Measurements from ENCODE around the gene FGF14.
A peak's percentile ranks its signal among the peaks of the same experiment; 100 is the strongest.

Gene FGF14

DNA sequence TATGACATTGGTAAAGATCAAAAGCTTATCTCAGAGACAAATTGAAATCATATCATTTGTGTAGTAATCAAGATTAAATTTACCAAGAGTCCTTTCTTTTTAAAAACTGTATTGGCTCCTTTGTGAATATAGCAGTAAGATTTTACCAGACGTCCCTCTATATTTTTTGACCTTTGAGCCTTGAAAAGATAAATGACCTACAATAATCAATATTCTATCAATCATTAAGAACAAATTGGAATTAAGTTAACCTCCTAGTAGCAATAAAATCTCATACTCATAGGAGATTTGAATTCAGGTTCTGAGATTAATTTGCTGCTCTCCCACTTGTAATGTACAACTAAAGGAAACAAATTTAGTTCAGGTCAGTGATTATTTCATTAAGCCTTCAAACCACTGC lies 78.3 kb downstream of the FGF14 start:
- FAIRE-seq (no peak), DNase-seq (ENCODE audit: insufficient read length) (no peak)
- TF ChIP-seq TAF1 (IDR thresholded peaks at IDR 0.05; ENCODE audit: borderline replicate concordance, low read depth, low read length) (no peak), POLR2AphosphoS5 (IDR thresholded peaks at IDR 0.05; ENCODE audit: low read depth, low read length) (no peak), POLR2A (IDR thresholded peaks at IDR 0.05; ENCODE audit: low read depth, low read length) (no peak)

DNA sequence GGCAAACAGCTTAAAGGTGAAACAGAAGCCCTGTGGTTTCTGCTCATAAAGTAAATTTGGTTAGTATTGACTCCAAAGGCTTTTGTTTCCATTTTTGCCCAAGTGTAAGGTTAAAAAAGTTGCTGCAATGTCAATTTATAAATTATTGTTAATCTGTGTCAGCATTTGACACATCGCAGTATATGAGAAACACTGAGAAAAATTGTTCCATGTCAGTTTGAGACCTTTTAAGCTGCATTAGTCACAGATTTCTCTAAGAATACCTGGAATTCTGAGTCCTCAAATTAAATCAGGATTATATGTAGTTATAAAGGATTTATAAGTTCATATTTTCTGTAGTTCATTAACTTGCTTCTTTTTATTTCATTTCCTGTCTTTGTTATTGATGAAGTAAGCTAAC lies 78.8 kb downstream of the FGF14 start:
- DNase-seq (ENCODE audit: insufficient read length) (no peak), FAIRE-seq (no peak)
- TF ChIP-seq POLR2A (IDR thresholded peaks at IDR 0.05; ENCODE audit: low read depth, low read length), result no peak
- no peak for TF ChIP-seq TAF1 (IDR thresholded peaks at IDR 0.05; ENCODE audit: borderline replicate concordance, low read depth, low read length)
- TF ChIP-seq POLR2AphosphoS5 (IDR thresholded peaks at IDR 0.05; ENCODE audit: low read depth, low read length), result no peak

DNA sequence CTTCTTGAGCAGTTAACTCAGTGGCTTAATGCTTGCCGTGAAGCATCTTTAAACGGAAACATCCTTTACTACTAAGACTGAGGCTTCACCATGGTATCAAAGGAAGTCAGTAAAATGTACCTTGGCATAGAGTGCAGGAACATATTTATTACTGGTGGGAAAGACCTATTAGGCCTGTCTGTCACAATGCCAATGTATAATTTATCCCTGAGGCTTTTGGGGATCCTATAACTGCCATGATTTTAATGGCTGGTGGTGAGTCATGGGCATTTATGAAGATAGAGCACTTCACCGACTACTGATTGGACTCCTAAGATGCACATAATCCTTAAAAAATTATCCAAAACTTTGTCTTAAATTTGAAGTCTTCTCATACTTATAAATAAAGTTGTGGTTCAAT lies 79.6 kb downstream of the FGF14 start:
- DNase-seq (ENCODE audit: insufficient read length), result no peak
- no peak for TF ChIP-seq POLR2AphosphoS5 (IDR thresholded peaks at IDR 0.05; ENCODE audit: low read depth, low read length)
- no peak for FAIRE-seq

DNA sequence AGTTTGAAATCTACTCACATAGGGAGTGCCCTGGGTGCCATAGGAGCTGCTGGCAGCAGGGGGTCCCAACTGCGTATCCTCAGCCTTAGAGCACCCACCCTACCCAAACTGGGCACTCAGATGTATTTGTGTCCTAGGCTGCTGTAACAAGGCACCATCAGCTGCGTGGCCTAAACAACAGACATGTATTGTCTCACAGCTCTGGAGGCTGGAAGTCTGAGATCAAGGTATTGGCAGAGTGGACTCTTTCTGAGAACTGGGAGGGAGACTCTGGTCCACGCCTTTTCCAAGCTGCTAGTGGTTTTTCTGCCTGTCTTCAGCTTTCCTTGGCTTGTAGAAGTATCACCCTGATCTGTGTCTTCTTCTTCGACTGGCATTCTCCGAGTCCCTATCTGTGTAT lies 83.6 kb downstream of the FGF14 start:
- TF ChIP-seq POLR2A (IDR thresholded peaks at IDR 0.05; ENCODE audit: low read depth, low read length), result no peak
- TF ChIP-seq TAF1 (IDR thresholded peaks at IDR 0.05; ENCODE audit: borderline replicate concordance, low read depth, low read length), result no peak
- TF ChIP-seq POLR2AphosphoS5 (IDR thresholded peaks at IDR 0.05; ENCODE audit: low read depth, low read length), result no peak
- DNase-seq (ENCODE audit: insufficient read length), result no peak
- no peak for FAIRE-seq

DNA sequence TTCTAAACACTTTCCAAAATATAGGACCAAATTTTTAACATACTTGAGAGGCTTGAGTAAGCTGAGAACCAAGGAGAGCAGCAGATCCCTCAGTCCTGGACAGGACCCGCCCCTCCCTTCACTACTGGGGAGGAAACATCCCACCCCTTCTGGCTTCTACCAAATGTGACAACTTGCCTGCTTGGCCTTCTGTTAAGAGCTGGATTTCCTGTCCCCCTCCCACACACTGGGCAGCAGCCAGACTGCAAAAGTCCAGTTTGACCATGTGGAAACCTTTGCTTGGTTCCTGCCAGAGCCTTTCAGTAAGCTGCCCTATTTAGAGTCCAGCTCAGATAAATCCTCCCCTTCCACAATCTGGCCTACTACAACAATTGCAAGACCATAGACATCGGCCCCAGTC lies 84.3 kb downstream of the FGF14 start:
- FAIRE-seq (no peak), DNase-seq (ENCODE audit: insufficient read length) (no peak)
- no peak for TF ChIP-seq POLR2A (IDR thresholded peaks at IDR 0.05; ENCODE audit: low read depth, low read length)
- TF ChIP-seq POLR2AphosphoS5 (IDR thresholded peaks at IDR 0.05; ENCODE audit: low read depth, low read length), result no peak
- TF ChIP-seq TAF1 (IDR thresholded peaks at IDR 0.05; ENCODE audit: borderline replicate concordance, low read depth, low read length), result no peak

DNA sequence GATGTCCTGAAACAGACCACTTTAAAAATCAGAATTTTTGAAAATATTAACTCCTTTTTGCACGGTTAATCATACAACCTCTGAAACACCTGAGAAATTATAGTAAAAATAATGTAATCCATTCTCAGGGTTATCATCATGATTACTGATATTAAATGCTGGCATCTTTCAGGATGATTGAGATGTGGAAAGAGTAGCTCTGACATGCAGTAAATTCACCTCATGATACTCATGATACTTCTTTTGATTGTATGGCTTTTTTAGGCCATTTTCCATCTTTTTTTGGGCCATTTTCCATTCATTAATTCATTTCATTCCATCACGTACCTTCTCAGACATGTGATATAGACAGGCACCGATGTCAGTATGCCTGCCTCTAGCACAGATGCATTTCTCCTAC lies 85.1 kb downstream of the FGF14 start:
- TF ChIP-seq POLR2AphosphoS5 (IDR thresholded peaks at IDR 0.05; ENCODE audit: low read depth, low read length) (no peak), POLR2A (IDR thresholded peaks at IDR 0.05; ENCODE audit: low read depth, low read length) (no peak), TAF1 (IDR thresholded peaks at IDR 0.05; ENCODE audit: borderline replicate concordance, low read depth, low read length) (no peak)
- no peak for FAIRE-seq
- DNase-seq (ENCODE audit: insufficient read length), result no peak

DNA sequence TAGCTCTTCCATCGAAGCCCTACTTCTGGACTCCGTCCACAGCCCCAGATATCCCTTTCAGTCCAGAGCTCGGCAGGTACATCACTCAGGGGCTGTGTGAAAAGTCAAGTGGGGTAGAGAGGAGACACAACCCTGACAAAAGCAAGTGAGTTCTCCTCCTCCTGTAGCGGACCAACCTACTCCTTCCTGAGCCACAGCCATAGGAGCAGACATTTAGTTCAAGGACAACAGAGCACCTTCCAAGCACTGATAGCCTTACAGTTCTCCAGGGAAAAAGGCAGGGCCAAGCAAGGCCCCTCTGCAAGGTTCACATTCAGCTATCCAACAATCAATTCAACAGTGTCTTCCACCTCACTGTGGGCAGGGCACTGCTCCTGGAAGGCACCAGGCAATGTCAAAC lies 89.0 kb downstream of the FGF14 start:
- no peak for FAIRE-seq
- TF ChIP-seq POLR2AphosphoS5 (IDR thresholded peaks at IDR 0.05; ENCODE audit: low read depth, low read length), result no peak
- no peak for DNase-seq (ENCODE audit: insufficient read length)

DNA sequence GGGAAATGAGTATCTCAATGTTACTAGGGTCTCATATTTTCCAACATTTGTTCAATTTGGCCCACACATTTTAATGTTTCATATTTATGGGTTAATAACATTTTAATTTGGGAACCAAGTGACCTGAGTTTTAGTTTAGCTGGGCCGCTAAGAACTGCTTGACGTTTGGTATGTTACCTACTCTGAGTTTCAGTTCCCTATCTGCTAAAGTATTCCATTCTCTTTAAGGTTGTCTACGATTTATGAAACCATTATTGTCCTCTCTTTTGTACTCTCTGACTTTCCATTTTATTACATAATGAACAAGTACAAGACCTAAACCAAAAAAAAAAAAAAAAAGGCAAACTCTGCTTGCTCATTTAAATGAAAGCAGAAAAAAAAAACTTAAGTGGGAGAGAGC lies 89.9 kb downstream of the FGF14 start:
- FAIRE-seq (peak; percentile 40), DNase-seq (ENCODE audit: insufficient read length) (no peak)
- TF ChIP-seq POLR2AphosphoS5 (IDR thresholded peaks at IDR 0.05; ENCODE audit: low read depth, low read length), result no peak
- no peak for TF ChIP-seq TAF1 (IDR thresholded peaks at IDR 0.05; ENCODE audit: borderline replicate concordance, low read depth, low read length)
- no peak for TF ChIP-seq POLR2A (IDR thresholded peaks at IDR 0.05; ENCODE audit: low read depth, low read length)

DNA sequence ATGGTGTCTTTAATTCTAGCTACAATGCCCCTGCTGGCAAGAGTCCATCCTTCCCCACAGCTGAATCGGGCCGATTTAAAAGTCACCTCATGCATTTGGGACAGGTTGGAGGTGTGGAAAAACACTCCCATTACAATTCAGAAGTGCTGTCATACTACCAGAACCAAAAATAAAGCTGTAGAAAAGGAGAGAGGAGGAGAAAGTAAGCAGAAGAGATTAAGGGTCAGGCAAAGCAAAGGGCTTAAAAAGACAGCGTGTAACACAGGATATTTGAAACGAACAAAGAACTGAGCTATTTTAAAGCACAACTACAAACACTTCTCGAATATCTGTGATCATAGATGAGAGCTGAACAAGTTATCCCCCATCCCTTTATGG lies 90.4 kb downstream of the FGF14 start:
- no peak for FAIRE-seq
- no peak for TF ChIP-seq POLR2A (IDR thresholded peaks at IDR 0.05; ENCODE audit: low read depth, low read length)
- no peak for TF ChIP-seq POLR2AphosphoS5 (IDR thresholded peaks at IDR 0.05; ENCODE audit: low read depth, low read length)
- no peak for TF ChIP-seq TAF1 (IDR thresholded peaks at IDR 0.05; ENCODE audit: borderline replicate concordance, low read depth, low read length)

DNA sequence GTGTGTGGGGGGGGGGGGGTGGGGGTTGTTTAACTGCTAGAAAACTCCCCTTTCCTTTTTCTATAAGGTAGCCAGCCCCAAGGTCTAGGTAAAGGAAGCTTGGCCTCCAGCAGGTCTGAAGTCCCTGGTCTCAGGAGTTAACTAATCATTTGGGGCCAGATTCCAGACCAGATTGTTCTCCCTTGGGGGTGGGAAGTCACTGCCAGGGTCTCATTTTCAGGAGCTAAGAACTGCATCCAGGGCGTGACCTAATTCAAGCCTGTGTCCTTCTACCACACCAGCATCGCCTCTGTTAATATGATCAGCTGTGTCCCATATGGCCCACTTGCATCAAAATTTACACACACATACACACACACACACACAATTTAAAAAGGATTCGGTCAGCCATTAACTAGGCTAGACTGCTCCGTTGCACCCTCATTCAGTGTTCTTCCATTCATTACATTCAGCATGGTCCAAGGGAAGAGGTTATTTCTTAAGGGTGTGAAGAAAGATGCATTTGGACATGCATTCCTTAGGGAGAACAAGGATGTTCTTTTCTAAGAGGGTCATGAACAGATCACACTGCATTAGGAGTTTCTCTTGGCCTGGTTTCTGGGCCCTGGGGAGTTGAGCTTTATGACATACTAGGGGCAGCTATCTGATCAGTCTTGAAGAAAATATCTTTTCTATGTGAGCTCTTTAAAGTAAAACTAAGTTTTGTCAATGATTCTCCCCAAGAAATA lies 91.0 kb downstream of the FGF14 start:
- DNase-seq (ENCODE audit: insufficient read length), result no peak
- FAIRE-seq, result no peak
- TF ChIP-seq POLR2A (IDR thresholded peaks at IDR 0.05; ENCODE audit: low read depth, low read length) (no peak), POLR2AphosphoS5 (IDR thresholded peaks at IDR 0.05; ENCODE audit: low read depth, low read length) (no peak), TAF1 (IDR thresholded peaks at IDR 0.05; ENCODE audit: borderline replicate concordance, low read depth, low read length) (no peak)

More for the DNA sequence above, 90.4 kb downstream of the FGF14 start:
- no peak for DNase-seq (ENCODE audit: insufficient read length)

DNA sequence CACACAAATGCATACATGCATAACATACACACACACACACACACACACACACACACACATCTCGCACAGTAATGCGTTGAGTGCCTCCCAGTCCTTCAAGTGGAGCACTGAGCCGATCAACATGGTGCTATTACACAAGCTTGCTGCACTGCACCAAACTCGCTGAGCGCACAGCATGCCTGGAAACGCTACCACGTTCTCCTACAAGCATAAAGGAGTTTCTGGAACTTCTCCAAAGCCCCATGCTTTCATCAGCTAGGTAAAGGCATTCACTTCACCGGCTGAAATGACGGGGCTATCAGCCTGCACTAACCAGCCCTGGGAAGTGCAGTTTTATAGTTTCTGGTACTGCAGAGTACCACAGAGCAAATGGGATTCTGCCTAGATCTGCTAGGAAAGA lies 92.7 kb downstream of the FGF14 start:
- TF ChIP-seq TAF1 (IDR thresholded peaks at IDR 0.05; ENCODE audit: borderline replicate concordance, low read depth, low read length) (no peak), POLR2AphosphoS5 (IDR thresholded peaks at IDR 0.05; ENCODE audit: low read depth, low read length) (no peak), POLR2A (IDR thresholded peaks at IDR 0.05; ENCODE audit: low read depth, low read length) (no peak)
- DNase-seq (ENCODE audit: insufficient read length) (no peak), FAIRE-seq (no peak)

DNA sequence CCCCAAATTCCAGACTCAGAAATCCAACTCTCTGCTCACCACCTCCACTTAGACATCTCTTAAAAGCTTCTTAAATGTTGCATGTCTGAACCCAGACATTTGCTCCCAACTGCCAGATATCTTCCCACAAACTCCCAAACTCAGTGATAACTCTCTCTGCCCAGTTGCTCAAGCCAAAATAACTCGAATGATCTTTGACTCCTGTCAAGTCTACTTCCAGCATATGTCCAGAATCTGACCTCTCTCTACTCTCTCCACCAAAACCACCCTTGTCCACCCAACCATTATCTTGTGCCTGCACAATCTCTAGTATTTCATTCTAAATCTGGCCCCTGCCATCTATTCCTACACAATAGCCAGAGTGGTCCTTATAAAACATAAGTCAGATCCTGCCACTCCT lies 99.3 kb downstream of the FGF14 start:
- FAIRE-seq (no peak), DNase-seq (ENCODE audit: insufficient read length) (no peak)
- no peak for TF ChIP-seq POLR2AphosphoS5 (IDR thresholded peaks at IDR 0.05; ENCODE audit: low read depth, low read length)
- no peak for TF ChIP-seq POLR2A (IDR thresholded peaks at IDR 0.05; ENCODE audit: low read depth, low read length)
- no peak for TF ChIP-seq TAF1 (IDR thresholded peaks at IDR 0.05; ENCODE audit: borderline replicate concordance, low read depth, low read length)

DNA sequence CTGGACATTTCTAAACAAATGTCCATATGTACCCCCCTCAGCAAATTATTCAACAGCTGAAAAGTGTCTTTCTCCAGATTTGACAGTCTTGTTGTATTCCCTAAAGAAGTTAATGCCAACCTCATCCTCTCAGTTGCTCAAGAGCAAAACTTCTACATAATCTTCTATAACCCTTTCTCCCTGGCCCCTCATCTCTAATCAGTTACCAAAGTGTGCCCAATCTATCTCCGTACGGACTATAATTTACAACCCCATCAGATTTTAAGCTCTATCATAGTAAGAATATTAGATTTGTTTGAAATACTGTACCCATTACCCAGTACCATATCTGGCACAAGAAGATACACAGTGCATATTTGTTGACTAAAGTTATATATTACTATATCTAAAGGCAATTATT lies 101.5 kb downstream of the FGF14 start:
- DNase-seq (ENCODE audit: insufficient read length), result no peak
- no peak for TF ChIP-seq POLR2A (IDR thresholded peaks at IDR 0.05; ENCODE audit: low read depth, low read length)
- FAIRE-seq, result no peak
